ENCODE measurements around the gene PALB2.

DNA sequence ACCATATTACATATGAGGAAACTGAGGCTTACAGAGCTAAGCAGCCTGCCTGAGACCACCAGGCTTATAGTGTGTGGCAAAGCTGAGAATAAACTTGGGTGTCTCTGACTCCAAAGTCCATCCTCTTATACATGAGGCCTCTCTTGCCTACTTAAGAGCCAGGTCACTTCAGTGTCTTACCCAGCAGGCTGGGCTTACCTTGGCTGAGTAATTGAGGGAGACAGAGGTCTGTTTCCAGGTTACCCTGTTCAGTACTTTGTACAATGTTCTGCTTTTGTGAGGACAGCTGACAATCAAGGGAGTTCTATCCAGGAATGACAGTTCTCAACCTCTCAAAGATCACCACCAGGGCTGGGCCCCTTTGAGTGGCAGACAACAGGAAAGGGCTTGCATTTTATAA lies 59.3 kb downstream of the PALB2 start:
- TF ChIP-seq POLR2AphosphoS5 (IDR thresholded peaks at IDR 0.05) (no peak), POLR2A (IDR thresholded peaks at IDR 0.05) (no peak)
